Measurements from ENCODE around the gene KIF19.
"Not testable (repeated sequence)": the region's sequence is repeated elsewhere in the genome, so short reads cannot be mapped to it uniquely, and the experiment has no call there.

Gene KIF19

DNA sequence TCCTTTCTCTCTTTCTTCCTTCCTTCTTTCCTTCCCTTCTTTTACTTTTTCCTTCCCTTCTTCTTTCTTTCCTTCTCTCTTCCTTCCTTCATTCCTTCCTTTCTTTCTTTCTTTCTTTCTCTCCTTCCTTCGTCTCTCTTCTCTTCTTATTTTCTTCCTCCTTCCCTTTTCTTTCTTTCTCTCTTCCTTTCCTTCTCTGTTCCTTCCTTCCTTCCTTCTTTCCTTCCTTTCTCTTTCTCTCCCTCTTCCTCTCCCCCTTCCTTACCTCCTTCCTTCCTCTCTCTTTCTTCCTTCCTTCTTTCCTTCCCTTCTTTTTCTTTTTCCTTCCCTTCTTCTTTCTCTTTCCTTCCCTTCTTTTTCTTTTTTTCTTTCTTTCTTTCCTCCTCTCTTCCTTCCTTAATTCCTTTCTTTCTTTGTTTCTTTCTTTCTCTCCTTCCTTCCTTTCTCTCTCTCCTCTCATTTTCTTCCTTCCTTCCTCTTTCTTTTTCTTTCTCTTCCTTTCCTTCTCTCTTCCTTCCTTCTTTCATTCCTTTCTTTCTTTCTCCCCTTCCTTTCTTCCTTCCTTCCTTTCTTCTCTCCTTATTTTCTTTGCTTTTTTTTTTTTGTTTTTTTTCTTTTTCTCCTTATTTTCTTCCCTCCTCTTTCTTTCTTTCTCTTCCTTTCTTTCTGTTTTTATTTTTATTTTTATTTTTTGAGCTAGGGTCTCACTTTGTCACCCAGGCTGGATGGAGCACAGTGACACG is 64.1 kb downstream of the KIF19 start:
- no peak for DNase-seq (ENCODE audit: low read depth in 2 of 2)

GRCh38 chr17:74390680-74391653 is 64.9 kb downstream of the KIF19 start:
- no peak for DNase-seq (ENCODE audit: low read depth in 2 of 2)

DNA sequence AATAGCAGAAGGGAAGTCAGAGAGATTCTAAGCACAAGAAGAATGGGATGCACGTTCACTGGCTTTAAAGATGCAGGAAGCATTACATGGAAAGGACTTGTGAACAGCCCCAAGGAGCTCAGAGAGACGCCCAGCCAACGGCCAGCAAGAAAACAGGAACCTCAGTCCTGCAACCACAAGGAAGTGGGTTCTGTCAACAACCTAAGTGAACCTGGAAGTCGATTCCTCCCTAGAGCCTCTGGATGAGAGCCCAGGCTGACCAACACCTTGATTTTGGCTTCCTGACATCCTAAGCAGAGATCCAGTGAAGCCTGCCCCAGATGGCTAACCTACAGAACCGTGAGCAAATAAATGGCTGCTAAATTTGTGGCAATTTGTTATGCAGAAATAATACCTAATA is 65.7 kb downstream of the KIF19 start:
- no peak for DNase-seq (ENCODE audit: low read depth in 2 of 2)

GRCh38 chr17:74392848-74393247 is 66.8 kb downstream of the KIF19 start:
- DNase-seq (ENCODE audit: low read depth in 2 of 2) = no peak

GRCh38 chr17:74393346-74393942 is 67.4 kb downstream of the KIF19 start:
- DNase-seq (ENCODE audit: low read depth in 2 of 2) = no peak

GRCh38 chr17:74394275-74394950 is 68.4 kb downstream of the KIF19 start:
- DNase-seq (ENCODE audit: low read depth in 2 of 2) = no peak

DNA sequence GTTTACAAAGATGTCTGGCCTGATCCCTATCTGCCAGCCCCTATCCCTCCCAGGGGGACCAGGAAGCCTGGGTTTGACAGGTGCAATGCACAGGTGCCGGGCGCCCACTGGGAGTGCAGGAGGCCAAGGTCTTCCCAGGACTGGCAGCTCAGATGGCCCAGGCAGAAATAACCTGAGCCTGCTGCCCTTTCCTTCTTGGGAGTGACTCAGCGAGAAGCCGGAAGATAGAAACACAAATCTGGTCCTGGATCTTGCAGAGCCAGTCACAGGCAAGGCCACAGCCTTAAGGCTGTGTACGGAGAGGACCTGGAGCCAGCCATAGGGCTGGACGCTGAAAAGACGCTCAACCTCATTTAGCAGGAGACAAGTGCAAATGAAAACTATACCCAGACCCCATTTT is 69.0 kb downstream of the KIF19 start:
- DNase-seq (ENCODE audit: low read depth in 2 of 2) = no peak

DNA sequence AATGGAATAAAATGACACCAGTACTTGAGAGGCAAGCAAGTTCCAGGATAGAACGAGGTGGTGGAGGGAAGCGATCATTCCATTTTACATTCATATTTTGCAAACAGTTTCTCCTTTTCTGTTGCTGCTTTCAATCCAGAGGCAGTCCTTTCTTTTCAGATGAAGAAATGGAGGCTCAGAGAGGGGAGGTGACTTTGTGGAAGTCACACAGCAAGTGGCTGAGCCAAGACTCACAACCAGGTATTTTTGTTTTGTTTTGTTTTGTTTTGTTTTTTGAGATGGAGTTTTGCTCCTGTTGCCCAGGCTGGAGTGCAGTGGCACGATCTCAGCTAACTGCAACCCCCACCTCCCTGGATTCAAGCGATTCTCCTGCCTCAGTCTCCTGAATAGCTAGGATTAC is 70.5 kb downstream of the KIF19 start:
- DNase-seq (ENCODE audit: low read depth in 2 of 2) = no peak

DNA sequence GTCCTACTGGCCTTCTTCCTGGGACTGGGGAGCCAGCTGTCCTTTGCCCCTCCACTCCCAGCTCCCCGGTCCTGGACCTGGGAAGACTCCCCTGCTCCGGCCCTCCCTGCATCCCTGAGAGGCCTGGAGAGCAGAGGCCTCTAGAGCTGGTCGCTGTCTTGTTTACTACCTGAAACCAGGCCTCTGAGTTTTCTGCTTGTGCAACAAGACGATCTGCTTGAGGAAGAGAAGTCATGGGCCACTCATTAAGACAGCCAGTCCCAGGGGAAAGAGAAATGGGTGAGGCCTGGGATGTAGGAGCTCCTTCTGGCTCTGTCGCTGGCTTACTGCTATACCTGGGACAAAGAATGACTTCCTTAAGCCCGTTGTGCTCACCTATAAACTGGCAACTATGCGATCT is 76.0 kb downstream of the KIF19 start:
- no peak for DNase-seq (ENCODE audit: low read depth in 2 of 2)

DNA sequence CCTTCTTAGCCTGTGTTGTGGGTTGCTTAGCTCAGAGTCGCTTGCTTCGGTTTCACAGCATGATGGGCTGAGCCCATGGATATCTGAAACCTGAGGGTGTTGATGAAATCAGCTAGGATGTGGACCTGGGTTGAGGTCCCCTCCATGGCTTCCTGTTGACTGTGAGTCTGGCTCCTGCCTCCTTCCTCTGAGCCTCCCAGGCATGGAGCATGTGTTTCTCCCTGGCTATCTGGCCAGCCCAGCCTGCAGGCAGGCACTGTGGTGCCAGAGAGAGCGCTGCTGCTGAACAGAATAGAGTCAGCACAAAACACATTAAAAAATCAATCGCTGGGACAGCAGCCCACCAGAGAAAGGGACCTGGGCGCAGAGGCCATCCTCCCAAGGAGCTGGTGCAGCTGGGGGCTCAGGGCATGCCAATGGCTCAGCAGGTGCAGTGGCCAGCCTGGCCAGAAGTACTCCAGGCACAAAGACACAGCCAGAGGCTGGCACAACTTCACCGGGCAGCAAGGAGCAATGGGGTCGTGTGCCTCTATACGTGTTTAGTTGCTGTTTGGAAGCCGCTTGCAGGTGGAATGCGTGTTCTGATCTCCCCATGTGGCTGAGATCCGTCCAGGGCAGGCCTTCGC is 77.6 kb downstream of the KIF19 start:
- DNase-seq (ENCODE audit: low read depth in 2 of 2) = no peak

- no peak for DNase-seq (ENCODE audit: low read depth in 2 of 2)
Measured at GRCh38 chr17:74404218-74404617, 78.2 kb downstream of the KIF19 start.

DNA sequence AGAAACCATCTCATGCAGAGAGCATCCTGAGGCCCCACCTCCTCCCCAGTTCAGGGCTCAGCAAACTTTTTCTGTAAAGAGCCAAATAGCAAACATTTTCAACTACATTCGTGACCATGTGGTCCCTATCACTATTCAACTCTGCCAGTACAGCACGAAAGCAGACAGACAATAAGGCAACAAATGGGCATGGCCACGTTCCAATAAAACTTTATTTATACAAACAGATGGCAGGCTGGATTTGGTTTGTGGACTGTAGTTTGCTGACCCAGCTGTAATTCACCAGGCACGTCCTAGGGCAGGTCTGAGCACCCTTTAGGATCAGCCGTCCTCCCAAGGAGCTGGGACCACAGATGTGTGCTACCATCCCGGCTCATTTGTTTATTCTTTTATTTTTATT is 78.8 kb downstream of the KIF19 start:
- DNase-seq (ENCODE audit: low read depth in 2 of 2) = no peak

DNA sequence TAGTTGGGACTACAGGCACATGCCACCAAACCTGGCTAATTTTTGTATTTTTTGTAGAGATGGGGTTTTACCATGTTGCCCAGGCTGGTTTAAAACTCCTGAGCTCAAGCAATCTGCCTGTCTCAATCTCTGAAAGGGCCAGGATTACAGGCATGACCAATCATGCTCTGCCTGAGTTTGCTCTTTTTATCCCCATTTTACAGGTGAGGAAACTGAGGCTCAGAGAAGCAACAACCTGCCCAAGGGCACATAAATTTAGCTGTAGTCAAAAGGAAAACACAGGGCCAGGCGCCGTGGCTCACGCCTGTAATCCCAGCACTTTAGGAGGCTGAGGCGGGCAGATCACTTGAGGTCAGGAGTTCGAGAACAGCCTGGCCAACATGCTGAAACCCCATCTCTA is 79.3 kb downstream of the KIF19 start:
- DNase-seq (ENCODE audit: low read depth in 2 of 2) = not testable (repeated sequence)
